H1 (cell line): ENCODE results near the gene TMED4. TPM values are rescaled to one million over a fixed set of nuclear protein-coding genes. Genes with fewer than 3 reads are reported as not detected.

Experiments
- CHD1 ChIP-seq: IDR thresholded peaks from 2 replicates; pipeline ENCODE4 v1.6.1; 2012; ENCODE audit warnings: low read depth, low read length, improper control_type of control experiment
- EGR1 ChIP-seq: IDR thresholded peaks from 2 replicates; pipeline ENCODE4 v1.6.1; 2011; ENCODE audit warnings: low read depth, low read length, borderline replicate concordance
- EP300 ChIP-seq, 2 experiments: IDR thresholded peaks; 1 replicate in 1 of 2; 2 replicates in 1 of 2; pipeline ENCODE4 v1.6.1; 2011 to 2012; ENCODE audit warnings: low read depth in 2 of 2, low read length in 2 of 2, mild to moderate bottlenecking in 2 of 2, borderline replicate concordance in 1 of 2, inconsistent platforms in 1 of 2, moderate library complexity in 1 of 2
- HDAC2 ChIP-seq, 2 experiments: fragments of 300-600 bp in 1 of 2; sonication (generic) in 1 of 2; IDR thresholded peaks; 2 replicates each; pipeline ENCODE4 v1.6.1; 2011 to 2012; ENCODE audit warnings: low read depth in 2 of 2, low read length in 2 of 2, mild to moderate bottlenecking in 2 of 2, moderate library complexity in 2 of 2, borderline replicate concordance in 1 of 2, inconsistent platforms in 1 of 2
- HDAC6 ChIP-seq: IDR thresholded peaks from one replicate; pipeline ENCODE4 v1.7.1; 2012; ENCODE audit warnings: low read depth, mild to moderate bottlenecking, inconsistent platforms, low read length, moderate library complexity
- JUN ChIP-seq: IDR thresholded peaks from 2 replicates; pipeline ENCODE4 v1.6.1; 2011; ENCODE audit warnings: low read depth, mild to moderate bottlenecking, improper control_type of control experiment, low read length
- KDM1A ChIP-seq: fragments of 200-600, 300-600 bp; sonication (generic); IDR thresholded peaks from 2 replicates; pipeline ENCODE4 v1.7.1; 2016; ENCODE audit warnings: mild to moderate bottlenecking, low read length, borderline replicate concordance
- PHF8 ChIP-seq: fragments of 200-600 bp; sonication (generic); conservative IDR thresholded peaks from 2 replicates; pipeline ENCODE4 v1.7.1; 2012; ENCODE audit warnings: low read depth, mild to moderate bottlenecking, inconsistent platforms, low read length, moderate library complexity
- RAD21 ChIP-seq, 2 experiments: IDR thresholded peaks in 1 of 2; conservative IDR thresholded peaks in 1 of 2; 2 replicates each; pipeline ENCODE4 v1.6.1; 2011; ENCODE audit warnings: low read depth in 2 of 2, low read length in 2 of 2, improper control_type of control experiment in 1 of 2, inconsistent platforms in 1 of 2, mild to moderate bottlenecking in 1 of 2, moderate library complexity in 1 of 2
- RBBP5 ChIP-seq: IDR thresholded peaks from 2 replicates; pipeline ENCODE4 v1.7.1; 2012; ENCODE audit warnings: low read depth, mild to moderate bottlenecking, inconsistent platforms, low read length, moderate library complexity, borderline replicate concordance
- RNF2 ChIP-seq: fragments of 200-900, 300-1000 bp; sonication (generic); IDR thresholded peaks from 2 replicates; pipeline ENCODE4 v1.7.1; 2016; ENCODE audit warnings: borderline replicate concordance, low read depth, mild to moderate bottlenecking, antibody characterized with exemption, low read length; ENCODE audit not compliant: poor library complexity, severe bottlenecking; ENCODE audit errors: missing control alignments
- TBP ChIP-seq: IDR thresholded peaks from 2 replicates; pipeline ENCODE4 v1.6.1; 2011; ENCODE audit warnings: low read depth, low read length, improper control_type of control experiment
- polyA plus RNA-seq, 7 experiments: library from polyadenylated mRNA; depleted of rRNA in 3 of 7; stranded (reverse) in 5 of 7; unstranded in 2 of 7; fragments of >200 nt in 5 of 7; fragments of 200-250 nt in 2 of 7; gene quantifications; 1 replicate in 5 of 7; 2 replicates in 1 of 7; 4 replicates in 1 of 7; pipeline versions ENCODE4 v1.2.1 to v1.2.3, GENCODE V29; 2011 to 2013; ENCODE audit warnings: missing spikeins in 2 of 7, mixed read lengths in 2 of 7
- total RNA-seq: library from RNA; stranded (reverse); fragmentation: NEBNext Ultra II Directional; extraction: Animal tissue kit (Norgen Biotek cat#: 25700); gene quantifications from 2 replicates; pipeline ENCODE4 v1.2.1, GENCODE V29; 2021
- TF ChIP-seq, protein P1 (sequence below): IDR thresholded peaks from 2 replicates; pipeline ENCODE4 v1.6.1; 2011; ENCODE audit warnings: low read length, improper control_type of control experiment
- TF ChIP-seq, protein P2 (sequence below): IDR thresholded peaks from 2 replicates; pipeline ENCODE4 v1.6.1; 2012; ENCODE audit warnings: inconsistent platforms
- TF ChIP-seq, protein P3 (sequence below): IDR thresholded peaks from 2 replicates; pipeline ENCODE4 v1.6.1; 2012; ENCODE audit warnings: inconsistent platforms
- TF ChIP-seq, protein P4 (sequence below): IDR thresholded peaks from 2 replicates; pipeline ENCODE4 v1.6.1; 2011; ENCODE audit warnings: low read depth, mild to moderate bottlenecking, low read length; ENCODE audit not compliant: insufficient read depth
- TF ChIP-seq, protein P5 (sequence below): IDR thresholded peaks from 2 replicates; pipeline ENCODE4 v1.6.1; 2012; ENCODE audit warnings: low read length, inconsistent platforms

Gene TMED4
- total and polyA plus RNA-seq, 2 of the 8 experiments (the other 6 are each of a cell fraction or from before 2014, with no cell fraction given): 44.9 to 76.7 TPM

DNA sequence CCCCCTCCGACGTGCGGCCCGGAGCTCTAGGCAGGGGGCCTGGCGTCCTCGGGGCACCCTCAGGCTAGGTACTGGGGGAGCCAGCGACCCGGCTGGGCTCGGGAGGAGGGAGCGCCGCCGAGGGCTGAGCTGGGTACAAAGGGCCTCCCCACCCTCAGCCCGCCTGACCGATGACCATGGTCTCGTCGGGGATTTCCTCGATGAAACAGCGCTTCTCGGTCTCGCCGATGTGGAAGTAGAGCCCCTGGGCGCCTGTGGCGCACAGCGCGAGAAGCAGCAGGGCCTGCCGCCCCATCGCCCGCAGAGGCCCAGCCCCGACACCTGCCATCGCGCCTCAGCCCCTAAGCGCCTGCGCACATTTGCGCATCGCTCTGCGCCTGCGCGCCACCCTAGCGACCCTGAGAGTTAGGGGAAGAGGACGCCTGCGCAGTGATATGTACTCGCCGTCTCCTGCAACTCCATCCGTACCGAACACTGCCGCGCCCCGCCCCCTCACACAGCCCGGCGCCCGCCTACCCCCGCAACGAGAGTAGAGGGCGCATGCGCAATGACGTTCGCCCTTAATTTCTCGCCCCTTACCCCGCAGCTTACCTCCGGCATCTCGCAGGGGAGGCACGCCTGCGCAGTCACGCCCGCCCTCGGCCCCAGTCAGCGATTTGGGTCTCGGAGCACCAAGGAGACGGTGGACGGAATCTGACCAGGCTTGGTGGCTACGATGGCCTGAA, at the start of gene TMED4 (continued):
- no peak for TF ChIP-seq HDAC6
- TF ChIP-seq, protein P1, sequence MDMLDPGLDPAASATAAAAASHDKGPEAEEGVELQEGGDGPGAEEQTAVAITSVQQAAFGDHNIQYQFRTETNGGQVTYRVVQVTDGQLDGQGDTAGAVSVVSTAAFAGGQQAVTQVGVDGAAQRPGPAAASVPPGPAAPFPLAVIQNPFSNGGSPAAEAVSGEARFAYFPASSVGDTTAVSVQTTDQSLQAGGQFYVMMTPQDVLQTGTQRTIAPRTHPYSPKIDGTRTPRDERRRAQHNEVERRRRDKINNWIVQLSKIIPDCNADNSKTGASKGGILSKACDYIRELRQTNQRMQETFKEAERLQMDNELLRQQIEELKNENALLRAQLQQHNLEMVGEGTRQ: no peak
- no peak for TF ChIP-seq HDAC2 (IDR thresholded peaks at IDR 0.05; ENCODE audit: borderline replicate concordance in 1 of 2, low read depth in 2 of 2, low read length in 2 of 2)
- TF ChIP-seq, protein P2, sequence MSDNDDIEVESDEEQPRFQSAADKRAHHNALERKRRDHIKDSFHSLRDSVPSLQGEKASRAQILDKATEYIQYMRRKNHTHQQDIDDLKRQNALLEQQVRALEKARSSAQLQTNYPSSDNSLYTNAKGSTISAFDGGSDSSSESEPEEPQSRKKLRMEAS: peak; percentile 27; the same call in 1 of the 2 replicates
- TF ChIP-seq PHF8: peak; percentile 57; the same call in 1 of the 2 replicates
- no peak for TF ChIP-seq KDM1A
- TF ChIP-seq, protein P3, sequence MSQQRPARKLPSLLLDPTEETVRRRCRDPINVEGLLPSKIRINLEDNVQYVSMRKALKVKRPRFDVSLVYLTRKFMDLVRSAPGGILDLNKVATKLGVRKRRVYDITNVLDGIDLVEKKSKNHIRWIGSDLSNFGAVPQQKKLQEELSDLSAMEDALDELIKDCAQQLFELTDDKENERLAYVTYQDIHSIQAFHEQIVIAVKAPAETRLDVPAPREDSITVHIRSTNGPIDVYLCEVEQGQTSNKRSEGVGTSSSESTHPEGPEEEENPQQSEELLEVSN: peak; percentile 42
- no peak for TF ChIP-seq RNF2
- TF ChIP-seq RBBP5: peak; percentile 36; the same call in 1 of the 2 replicates
- peak; percentile 75; the same call in 1 of the 2 replicates for TF ChIP-seq EGR1
- TF ChIP-seq TBP: peak; percentile 61
- TF ChIP-seq RAD21 (IDR thresholded peaks at IDR 0.05 in 1 of 2, conservative IDR thresholded peaks at IDR 0.05 in 1 of 2; ENCODE audit: low read depth in 2 of 2, low read length in 2 of 2): no peak
- no peak for TF ChIP-seq EP300 (IDR thresholded peaks at IDR 0.05; ENCODE audit: borderline replicate concordance in 1 of 2, low read depth in 2 of 2, low read length in 2 of 2)
- no peak for TF ChIP-seq JUN
- TF ChIP-seq, protein P4, sequence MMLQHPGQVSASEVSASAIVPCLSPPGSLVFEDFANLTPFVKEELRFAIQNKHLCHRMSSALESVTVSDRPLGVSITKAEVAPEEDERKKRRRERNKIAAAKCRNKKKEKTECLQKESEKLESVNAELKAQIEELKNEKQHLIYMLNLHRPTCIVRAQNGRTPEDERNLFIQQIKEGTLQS: no peak; the same call in 1 of the 2 replicates
- TF ChIP-seq CHD1: no peak
- TF ChIP-seq, protein P5, sequence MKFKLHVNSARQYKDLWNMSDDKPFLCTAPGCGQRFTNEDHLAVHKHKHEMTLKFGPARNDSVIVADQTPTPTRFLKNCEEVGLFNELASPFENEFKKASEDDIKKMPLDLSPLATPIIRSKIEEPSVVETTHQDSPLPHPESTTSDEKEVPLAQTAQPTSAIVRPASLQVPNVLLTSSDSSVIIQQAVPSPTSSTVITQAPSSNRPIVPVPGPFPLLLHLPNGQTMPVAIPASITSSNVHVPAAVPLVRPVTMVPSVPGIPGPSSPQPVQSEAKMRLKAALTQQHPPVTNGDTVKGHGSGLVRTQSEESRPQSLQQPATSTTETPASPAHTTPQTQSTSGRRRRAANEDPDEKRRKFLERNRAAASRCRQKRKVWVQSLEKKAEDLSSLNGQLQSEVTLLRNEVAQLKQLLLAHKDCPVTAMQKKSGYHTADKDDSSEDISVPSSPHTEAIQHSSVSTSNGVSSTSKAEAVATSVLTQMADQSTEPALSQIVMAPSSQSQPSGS: no peak
